IMR-90 (cell line): ENCODE measurements around the gene TAS2R1. TPM values are rescaled to one million over a fixed set of nuclear protein-coding genes. Genes with fewer than 3 reads are reported as not detected.

Experiments used
- ATAC-seq: fragments of 200-7000 bp; cut with Tn5 transposase; 2 replicates; pipeline ENCODE4 v1.9.1; 2020; ENCODE audit warnings: low read depth, mild to moderate bottlenecking, moderate library complexity
- BruUV-seq: library from RNA; stranded (reverse); fragments of 400-500 nt; replicated peaks from 2 replicates; lab custom pipeline; 2021; lab: Mats Ljungman, UMichigan
- CTCF ChIA-PET: fragments of 300-600 bp; formaldehyde crosslinking; extraction: SDS; loops from one replicate; lab custom pipeline; 2021; ENCODE audit warnings: antibody characterized with exemption; lab: Yijun Ruan, JAX
- POLR2A ChIA-PET: fragments of 300-600 bp; sonication (Branson Sonifier 250); formaldehyde crosslinking; loops from one replicate; lab custom pipeline; 2022; ENCODE audit warnings: antibody characterized with exemption; ENCODE audit not compliant: unreplicated experiment; lab: Charles Lee
- DNase-seq: peaks from one replicate; pipeline ENCODE4 v3.0.0; 2013
- H2AFZ ChIP-seq: replicated peaks from 2 replicates; pipeline ENCODE3; 2013; ENCODE audit warnings: low read length, mild to moderate bottlenecking; ENCODE audit not compliant: poor library complexity
- H2AK5ac ChIP-seq: 2 replicates; pipeline ENCODE4 v1.6.1; 2013; ENCODE audit warnings: low read depth, low read length, inconsistent platforms
- H2AK9ac ChIP-seq: replicated peaks from 2 replicates; pipeline ENCODE3; 2013; ENCODE audit warnings: mild to moderate bottlenecking, low read depth, low read length, moderate library complexity; ENCODE audit not compliant: poor library complexity
- H2BK120ac ChIP-seq: 2 replicates; pipeline ENCODE4 v1.6.1; 2013; ENCODE audit warnings: low read depth, low read length, inconsistent platforms
- H2BK15ac ChIP-seq: 3 replicates; pipeline ENCODE4 v1.6.1; 2013; ENCODE audit warnings: low read depth, low read length, inconsistent platforms
- H2BK20ac ChIP-seq: 2 replicates; pipeline ENCODE4 v1.6.1; 2013; ENCODE audit warnings: low read depth, mild to moderate bottlenecking, inconsistent platforms, low read length, moderate library complexity
- H2BK5ac ChIP-seq: 2 replicates; pipeline ENCODE4 v1.6.1; 2013; ENCODE audit warnings: mild to moderate bottlenecking, low read depth, low read length, inconsistent platforms; ENCODE audit not compliant: poor library complexity, severe bottlenecking
- H3K14ac ChIP-seq: replicated peaks from 2 replicates; pipeline ENCODE4 v1.6.1; 2013; ENCODE audit warnings: low read depth, low read length, inconsistent platforms
- H3K18ac ChIP-seq: 2 replicates; pipeline ENCODE4 v1.6.1; 2013; ENCODE audit warnings: low read depth, low read length, control low read depth
- H3K23ac ChIP-seq: 2 replicates; pipeline ENCODE4 v1.6.1; 2013; ENCODE audit warnings: low read depth, low read length, inconsistent platforms
- H3K27ac ChIP-seq: 2 replicates; pipeline ENCODE4 v1.5.1; 2013; ENCODE audit warnings: mild to moderate bottlenecking, control low read depth, low read length; ENCODE audit not compliant: insufficient read depth
- H3K27me3 ChIP-seq: 2 replicates; pipeline ENCODE4 v1.6.1; 2013; ENCODE audit warnings: low read length; ENCODE audit not compliant: control insufficient read depth, insufficient read depth
- H3K36me3 ChIP-seq: 2 replicates; pipeline ENCODE4 v1.6.1; 2013; ENCODE audit warnings: low read length, mixed read lengths; ENCODE audit not compliant: control insufficient read depth, insufficient read depth
- H3K4ac ChIP-seq: 2 replicates; pipeline ENCODE4 v1.6.1; 2013; ENCODE audit warnings: low read depth, low read length, inconsistent platforms
- H3K4me1 ChIP-seq: 2 replicates; pipeline ENCODE4 v1.6.1; 2013; ENCODE audit warnings: low read length, mixed read lengths; ENCODE audit not compliant: control insufficient read depth, insufficient read depth
- H3K4me2 ChIP-seq: 2 replicates; pipeline ENCODE4 v1.6.1; 2013; ENCODE audit warnings: low read depth, mild to moderate bottlenecking, control low read depth, low read length, moderate library complexity
- H3K4me3 ChIP-seq: 2 replicates; pipeline ENCODE4 v1.5.1; 2013; ENCODE audit warnings: low read depth, mild to moderate bottlenecking, control low read depth, low read length, moderate library complexity; ENCODE audit not compliant: insufficient read depth
- H3K56ac ChIP-seq: 2 replicates; pipeline ENCODE4 v1.6.1; 2013; ENCODE audit warnings: low read length, inconsistent platforms; ENCODE audit not compliant: insufficient read depth; ENCODE audit errors: extremely low read depth
- H3K79me1 ChIP-seq, 2 experiments: 2 replicates each; pipeline ENCODE4 v1.6.1; 2013; ENCODE audit warnings: low read length in 2 of 2, inconsistent platforms in 1 of 2, low read depth in 1 of 2
- H3K9ac ChIP-seq: 2 replicates; pipeline ENCODE4 v1.6.1; 2013; ENCODE audit warnings: low read depth, low read length, control low read depth
- H3K9me1 ChIP-seq: 2 replicates; pipeline ENCODE4 v1.6.1; 2013; ENCODE audit warnings: low read length, inconsistent platforms; ENCODE audit not compliant: insufficient read depth
- H3K9me3 ChIP-seq: 2 replicates; pipeline ENCODE4 v1.6.1; 2013; ENCODE audit warnings: low read length; ENCODE audit not compliant: control insufficient read depth, insufficient read depth
- H4K20me1 ChIP-seq: 2 replicates; pipeline ENCODE4 v1.6.1; 2013; ENCODE audit warnings: low read length, inconsistent platforms; ENCODE audit not compliant: insufficient read depth
- H4K5ac ChIP-seq: 2 replicates; pipeline ENCODE4 v1.6.1; 2013; ENCODE audit warnings: mild to moderate bottlenecking, low read depth, low read length, control low read depth
- H4K8ac ChIP-seq, 2 experiments: 2 replicates each; pipeline ENCODE4 v1.6.1; 2013; ENCODE audit warnings: low read depth in 2 of 2, low read length in 2 of 2, control low read depth in 1 of 2, inconsistent platforms in 1 of 2
- H4K91ac ChIP-seq: 2 replicates; pipeline ENCODE4 v1.6.1; 2013; ENCODE audit warnings: low read depth, low read length, inconsistent platforms; ENCODE audit not compliant: insufficient read depth
- BHLHE40 ChIP-seq: fragments of 150-350 bp; IDR thresholded peaks from 2 replicates; pipeline ENCODE4 v1.6.1; 2016; ENCODE audit warnings: mild to moderate bottlenecking, low read depth, low read length
- CHD1 ChIP-seq: IDR thresholded peaks from 2 replicates; pipeline ENCODE4 v1.6.1; 2012; ENCODE audit warnings: low read depth, low read length, improper control_type of control experiment
- NFE2L2 ChIP-seq: fragments of 150-350 bp; IDR thresholded peaks from 2 replicates; pipeline ENCODE4 v1.6.1; 2016; ENCODE audit warnings: low read depth, mild to moderate bottlenecking, low read length
- RAD21 ChIP-seq: IDR thresholded peaks from 2 replicates; pipeline ENCODE4 v1.6.1; 2012; ENCODE audit warnings: low read length, improper control_type of control experiment
- RCOR1 ChIP-seq: IDR thresholded peaks from 2 replicates; pipeline ENCODE4 v1.6.1; 2012; ENCODE audit warnings: mild to moderate bottlenecking, low read length, improper control_type of control experiment; ENCODE audit not compliant: insufficient replicate concordance
- SMC3 ChIP-seq: fragments of 150-350 bp; IDR thresholded peaks from 2 replicates; pipeline ENCODE4 v1.6.1; 2016; ENCODE audit warnings: low read depth, mild to moderate bottlenecking, antibody characterized with exemption, low read length, moderate library complexity
- WGBS, 2 experiments: methylation state at CpG; one replicate each; pipeline versions ENCODE4 v1.1.5 to v1.1.7; 2013; ENCODE audit warnings: missing lambda C conversion rate in 2 of 2; ENCODE audit not compliant: insufficient read length in 1 of 2; ENCODE audit errors: extremely low coverage in 2 of 2; 5-methylcytosine and 5-hydroxymethylcytosine counted together
- dilution Hi-C: fragments of 300-500 bp; cut with HindIII; formaldehyde crosslinking; loops from one replicate; pipeline ENCODE4 v1.14.3; 2018; ENCODE audit warnings: low sequenced_read_pairs; ENCODE audit not compliant: unreplicated experiment
- in situ Hi-C: fragments of 300-500 bp; cut with MboI; formaldehyde crosslinking; loops from 3 replicates; pipeline ENCODE4 v1.14.3; 2019; ENCODE audit warnings: low sequenced_read_pairs, inconsistent platforms, mixed read lengths
- intact Hi-C: fragments of 100-400 bp; cut with micrococcal nuclease; formaldehyde crosslinking; loops from 2 replicates; pipeline ENCODE4 v1.10.0; 2022
- polyA plus RNA-seq, 3 experiments: library from polyadenylated mRNA; depleted of rRNA; stranded (reverse); fragments of >200 nt; gene quantifications; 2 replicates each; pipeline ENCODE4 v1.2.3, GENCODE V29; 2012; ENCODE audit warnings: low replicate concordance in 1 of 3
- total RNA-seq: library from RNA; depleted of rRNA; stranded (reverse); fragments of >200 nt; gene quantifications from 2 replicates; pipeline ENCODE4 v1.2.3, GENCODE V29; 2012
- TF ChIP-seq, protein P1 (sequence below): fragments of 150-350 bp; IDR thresholded peaks from 2 replicates; pipeline ENCODE4 v1.6.1; 2017; ENCODE audit warnings: mild to moderate bottlenecking, antibody characterized with exemption, low read length, low read depth

TAS2R1 gene
- total and polyA plus RNA-seq, 2 of the 4 experiments (the other 2 are of a cell fraction) = not detected

DNA sequence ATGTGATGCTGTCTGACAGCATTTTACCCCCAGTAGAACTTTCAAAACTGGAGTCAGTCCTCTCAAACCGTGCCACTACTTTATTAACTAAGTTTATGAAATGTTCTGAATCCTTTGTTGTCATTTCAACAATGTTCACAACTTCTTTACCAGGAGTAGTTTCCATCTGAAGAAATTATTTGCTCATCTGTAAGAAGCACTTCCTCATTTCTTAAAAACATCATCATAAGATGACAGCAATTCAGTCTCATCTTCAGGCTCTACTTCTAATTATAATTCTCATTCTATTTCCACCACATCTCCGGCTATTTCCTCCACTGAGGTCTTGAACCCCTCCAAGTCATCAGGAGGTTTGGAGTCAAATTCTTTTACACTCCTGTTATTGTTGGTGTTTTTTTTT is 2.3 kb upstream of the TAS2R1 start:
- peaks cover 3% of the 10 kb centered on the region; the same call in 1 of the 2 replicates for H3K9me3 ChIP-seq
- no peak overlapping the region for H4K91ac ChIP-seq
- no peak overlapping the region for H2BK5ac ChIP-seq
- no TSS peak for BruUV-seq
- ChIA-PET CTCF (no interaction called here), POLR2A (no interaction called here)
- H2BK20ac ChIP-seq = no peak overlapping the region
- H4K8ac ChIP-seq = no peak overlapping the region
- H2BK120ac ChIP-seq = no peak overlapping the region
- H3K23ac ChIP-seq = no peak overlapping the region
- no peak overlapping the region for H3K27ac ChIP-seq
- H3K9me1 ChIP-seq = no peaks in the 10 kb centered on the region
- ATAC-seq = no peak
- H3K4me1 ChIP-seq = no peaks in the 10 kb centered on the region
- no peak overlapping the region for H2BK15ac ChIP-seq
- no peak overlapping the region for H4K5ac ChIP-seq
- no peak overlapping the region for H3K56ac ChIP-seq
- H2AK9ac ChIP-seq = no peak overlapping the region
- intact Hi-C loops (no loop called here), dilution Hi-C loops (no loop called here), in situ Hi-C loops (no loop called here)
- H4K20me1 ChIP-seq = no peaks in the 10 kb centered on the region
- no peaks in the 10 kb centered on the region for H3K79me1 ChIP-seq
- H2AK5ac ChIP-seq = no peak overlapping the region
- H3K4ac ChIP-seq = no peak overlapping the region
- H2AFZ ChIP-seq = no peak overlapping the region
- no peak overlapping the region for H3K14ac ChIP-seq
- WGBS, 2 experiments = no CpG with 5 or more reads among the region's 2 CpGs
- no peaks in the 10 kb centered on the region for H3K36me3 ChIP-seq
- no peak for DNase-seq
- H3K18ac ChIP-seq = no peak overlapping the region
- TF ChIP-seq, protein P1, sequence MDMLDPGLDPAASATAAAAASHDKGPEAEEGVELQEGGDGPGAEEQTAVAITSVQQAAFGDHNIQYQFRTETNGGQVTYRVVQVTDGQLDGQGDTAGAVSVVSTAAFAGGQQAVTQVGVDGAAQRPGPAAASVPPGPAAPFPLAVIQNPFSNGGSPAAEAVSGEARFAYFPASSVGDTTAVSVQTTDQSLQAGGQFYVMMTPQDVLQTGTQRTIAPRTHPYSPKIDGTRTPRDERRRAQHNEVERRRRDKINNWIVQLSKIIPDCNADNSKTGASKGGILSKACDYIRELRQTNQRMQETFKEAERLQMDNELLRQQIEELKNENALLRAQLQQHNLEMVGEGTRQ = no peak
- TF ChIP-seq CHD1 (no peak), RCOR1 (no peak), RAD21 (no peak), NFE2L2 (no peak), SMC3 (no peak), BHLHE40 (no peak)
- no peaks in the 10 kb centered on the region for H3K27me3 ChIP-seq
- H3K4me3 ChIP-seq = no peak overlapping the region
- H3K9ac ChIP-seq = no peak overlapping the region
- H3K4me2 ChIP-seq = no peak overlapping the region
